HG03175 (cell line): ENCODE measurements around the gene ENOX1.

Experiments
- ATAC-seq: cut with Tn5 transposase; IDR thresholded peaks from one replicate; pipeline ENCODE4 v1.9.1; 2021; ENCODE audit warnings: mild to moderate bottlenecking, moderate library complexity; ENCODE audit not compliant: unreplicated experiment

Gene ENOX1

DNA sequence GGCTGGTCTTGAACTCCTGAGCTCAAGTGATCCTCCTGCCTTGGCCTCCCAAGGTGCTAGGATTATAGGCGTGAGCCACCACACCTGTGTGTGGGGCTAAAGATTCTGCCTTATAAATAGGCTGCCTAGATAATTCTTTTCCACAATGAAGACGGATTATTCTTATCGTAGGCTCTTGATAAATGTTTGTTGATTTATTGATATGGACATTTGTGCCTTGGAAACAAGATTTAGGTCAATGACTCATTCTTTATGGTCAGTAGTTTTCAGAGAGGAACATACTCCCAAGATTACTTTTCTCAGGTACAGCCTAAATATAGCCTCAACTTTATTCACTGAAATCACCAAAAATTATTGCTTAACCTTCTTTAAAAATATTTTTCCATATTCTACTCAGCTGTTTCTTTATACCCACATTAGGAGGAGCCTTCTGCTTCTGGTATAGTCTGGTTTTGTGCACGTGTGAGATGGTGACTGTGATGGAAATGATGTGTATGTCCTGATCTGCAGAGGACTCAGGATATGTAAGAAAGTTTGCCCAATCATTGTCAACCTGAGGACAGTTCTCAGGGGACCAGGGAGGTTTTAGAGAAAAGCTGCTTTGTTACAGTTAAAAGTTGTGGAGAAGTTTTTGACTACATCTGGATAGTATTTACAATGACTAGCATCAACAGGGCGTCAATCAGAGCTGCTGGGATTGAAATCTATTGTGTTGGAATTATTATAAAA lies 554.5 kb downstream of the ENOX1 start:
- ATAC-seq, result no peak

DNA sequence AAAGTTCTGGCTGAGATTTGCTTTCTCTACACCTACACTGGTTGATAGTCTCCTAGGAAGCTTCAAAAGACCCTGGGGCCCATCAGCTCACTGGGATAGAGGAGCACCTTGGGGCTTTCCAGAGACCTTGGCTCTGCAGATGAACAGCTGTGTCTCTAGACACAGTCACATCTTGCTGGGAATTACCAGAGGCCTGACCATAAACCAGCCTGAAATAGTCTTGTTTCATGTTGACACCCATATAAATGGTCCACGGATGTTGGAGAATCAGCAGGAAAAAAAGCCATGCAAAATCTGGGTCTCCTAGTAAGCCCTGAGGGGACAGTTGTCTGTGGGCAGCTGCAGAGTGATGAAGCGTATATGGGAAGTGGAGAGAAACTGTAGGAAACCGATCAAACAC lies 555.8 kb downstream of the ENOX1 start:
- ATAC-seq, result no peak

DNA sequence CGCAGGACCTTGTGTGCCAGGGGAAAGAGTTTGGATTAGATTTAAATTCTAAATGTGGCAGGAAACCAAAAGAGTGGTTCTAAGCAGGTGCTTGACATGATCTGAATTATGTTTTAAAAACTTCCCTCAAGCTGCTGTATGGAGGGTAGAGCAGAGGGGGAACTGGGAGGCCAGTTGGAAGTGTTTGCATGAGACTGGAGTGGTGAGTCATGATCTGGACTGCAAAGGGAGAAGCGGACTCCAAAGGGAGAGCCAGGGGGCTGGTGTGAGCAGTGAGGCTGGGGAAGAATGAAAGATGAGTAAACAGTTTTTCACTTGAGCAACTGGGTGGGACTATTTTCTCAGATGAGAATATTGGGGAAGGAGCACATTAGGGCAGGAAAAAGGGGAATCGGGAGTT lies 557.3 kb downstream of the ENOX1 start:
- ATAC-seq, result no peak

DNA sequence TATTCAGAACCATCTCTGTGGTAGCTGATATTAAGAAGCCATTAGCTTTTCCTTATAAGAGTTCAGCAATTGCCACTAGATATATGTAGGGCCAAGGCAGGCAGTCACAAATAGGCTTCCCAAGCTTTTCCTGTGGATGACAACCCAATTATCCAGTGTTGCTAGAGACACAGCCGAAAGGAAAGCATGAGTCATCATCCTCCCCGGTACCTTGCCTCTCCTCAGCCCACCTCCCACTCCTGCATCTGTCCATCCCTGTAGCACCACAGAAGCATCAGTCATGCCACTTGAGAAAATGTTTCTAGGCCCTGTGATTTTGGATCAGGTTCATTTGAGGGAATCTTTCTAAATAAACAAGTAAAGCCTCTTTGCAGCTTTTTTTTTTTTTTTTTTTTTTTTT lies 559.1 kb downstream of the ENOX1 start:
- no peak for ATAC-seq

DNA sequence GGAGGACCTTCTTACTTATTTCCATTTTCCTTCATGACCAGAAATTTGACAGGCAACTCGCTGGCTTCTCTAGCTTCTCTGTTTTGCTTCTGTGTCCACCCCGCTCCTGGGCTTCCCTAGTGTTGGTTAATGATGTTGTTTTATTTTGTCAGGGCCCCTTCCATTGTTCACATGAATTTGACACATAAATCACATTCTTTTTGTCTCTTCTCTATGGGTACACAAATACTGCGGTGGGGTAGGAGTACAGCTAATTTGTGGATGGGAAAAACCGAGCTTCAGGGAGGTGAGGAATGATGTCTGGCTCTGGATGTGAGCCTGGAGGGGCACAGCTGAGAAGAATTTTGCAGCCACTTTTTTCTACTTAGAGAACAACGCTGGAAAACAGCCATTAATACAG lies 563.6 kb downstream of the ENOX1 start:
- ATAC-seq, result no peak

DNA sequence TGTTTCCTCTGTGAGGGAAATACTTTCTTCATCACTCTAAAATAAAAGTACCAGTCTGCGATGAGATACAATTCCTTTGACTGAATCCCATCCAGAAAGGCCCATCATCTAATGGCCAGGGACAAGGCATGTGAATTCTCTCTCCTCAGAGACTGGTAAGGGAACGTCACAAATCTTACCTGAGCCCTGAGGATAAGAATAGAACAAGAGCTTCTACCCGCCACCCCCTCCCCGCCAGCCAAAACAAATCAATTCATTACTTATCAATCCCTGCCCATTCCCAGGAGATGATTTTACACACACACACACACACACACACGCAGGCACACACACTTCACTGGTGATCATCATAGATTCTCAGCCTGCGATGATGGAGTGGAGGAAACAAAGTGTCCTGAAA lies 564.7 kb downstream of the ENOX1 start:
- no peak for ATAC-seq

DNA sequence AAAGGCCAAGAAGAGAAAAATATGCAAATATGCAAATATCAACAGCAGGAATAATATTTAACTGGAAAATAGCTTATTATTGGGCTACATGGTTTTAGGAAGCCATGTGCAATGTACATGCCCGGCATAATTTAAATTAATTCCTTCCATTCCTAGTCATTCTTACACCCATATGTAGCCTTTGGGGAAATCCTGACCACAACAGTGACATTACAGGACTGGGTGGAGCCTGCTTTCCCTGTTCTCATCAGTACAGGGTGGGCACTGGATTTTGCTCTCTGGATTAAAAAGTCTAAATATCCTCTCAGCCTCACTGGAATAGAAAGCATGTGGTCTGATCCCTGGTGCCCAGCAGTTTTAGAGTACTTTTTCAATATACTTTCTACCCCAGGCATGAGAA lies 565.2 kb downstream of the ENOX1 start:
- no peak for ATAC-seq

DNA sequence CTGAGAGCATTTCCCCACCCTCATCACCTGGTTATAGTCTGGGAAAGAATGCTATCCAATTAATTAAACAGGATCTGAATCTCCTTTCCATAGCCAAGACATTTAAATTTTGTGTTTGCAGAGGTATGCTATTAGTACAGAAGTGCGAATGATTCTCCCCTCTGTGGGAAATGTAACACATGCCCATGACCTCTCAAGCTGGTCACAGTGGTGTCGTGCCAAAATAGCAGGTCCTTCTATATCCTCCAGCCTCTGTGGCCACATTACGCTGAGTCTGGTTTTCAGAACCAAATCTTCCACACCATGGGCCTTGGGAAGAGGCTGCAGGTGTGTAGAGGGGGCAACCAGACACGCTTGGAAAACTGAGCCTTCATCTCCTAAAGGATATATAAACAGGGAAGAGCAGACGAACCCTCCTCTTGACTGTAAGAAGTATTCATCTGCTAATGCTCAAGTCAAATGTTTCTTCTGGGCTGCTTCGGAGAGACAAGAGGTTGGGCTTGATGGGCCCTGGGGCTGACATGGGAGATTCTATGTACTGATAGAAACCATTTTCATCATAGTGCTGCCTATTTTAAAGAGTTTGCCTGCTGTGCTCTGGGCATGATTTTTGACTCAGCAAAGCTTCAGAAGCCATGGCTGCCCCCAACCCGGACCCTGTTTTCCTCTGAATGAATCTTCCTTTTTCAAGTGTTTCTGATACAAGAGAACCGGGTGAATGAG lies 565.7 kb downstream of the ENOX1 start:
- ATAC-seq, result no peak

DNA sequence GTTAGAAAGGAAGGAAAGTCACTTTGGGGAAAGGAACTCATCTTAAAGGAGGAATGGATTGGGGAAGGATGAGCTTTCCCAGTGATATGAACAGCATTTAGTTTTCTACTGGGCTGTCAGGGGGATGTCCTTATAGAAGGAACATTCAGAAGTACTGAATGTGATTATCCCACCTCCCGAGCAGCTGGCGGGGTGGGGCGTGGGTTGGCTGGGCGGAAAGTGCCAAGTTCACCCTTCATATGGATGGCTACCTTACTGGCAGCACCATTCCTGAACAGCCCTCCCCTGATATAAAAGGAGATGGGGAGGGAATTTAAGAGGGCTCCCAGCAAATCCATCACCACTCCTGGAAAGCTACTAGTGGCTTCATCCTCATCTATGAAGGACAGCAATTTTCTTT lies 572.6 kb downstream of the ENOX1 start:
- no peak for ATAC-seq

DNA sequence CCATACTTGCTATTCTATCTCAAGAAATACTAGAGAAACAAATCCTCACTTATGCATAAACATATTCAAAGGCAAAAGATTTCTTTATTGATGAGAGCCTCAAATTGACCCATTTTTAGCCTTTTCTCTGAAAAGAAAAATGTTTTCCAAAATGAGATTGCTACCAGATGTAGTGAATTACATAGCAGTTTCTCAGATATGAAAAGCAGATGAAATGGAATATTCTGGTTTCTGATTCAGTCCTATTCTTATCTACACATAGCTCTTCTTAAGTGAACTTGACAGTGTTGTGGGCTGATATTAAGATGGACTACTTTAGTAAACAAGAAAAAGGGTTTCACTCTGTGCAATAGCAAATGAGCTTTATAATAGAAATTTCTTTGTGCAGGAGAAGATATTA lies 579.9 kb downstream of the ENOX1 start:
- ATAC-seq, result no peak

DNA sequence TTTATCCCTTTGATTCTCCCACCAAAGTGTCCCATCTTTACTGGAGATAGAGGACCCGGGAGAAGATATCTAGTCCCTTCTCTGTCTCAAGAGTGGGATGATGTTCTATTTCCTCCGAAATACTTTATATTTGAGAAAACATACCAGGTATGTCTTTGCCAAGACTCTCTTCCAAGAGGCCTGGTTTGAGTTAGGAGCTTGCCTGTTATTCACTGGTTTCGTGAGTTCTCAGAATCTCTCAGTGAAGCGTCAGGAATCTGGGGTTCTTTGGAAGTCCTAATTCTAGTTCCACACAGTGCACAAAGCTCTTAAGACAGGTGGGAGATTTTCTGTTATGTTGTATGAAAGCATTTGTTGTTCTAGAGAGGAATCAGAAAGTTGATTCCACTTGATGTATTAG lies 581.4 kb downstream of the ENOX1 start:
- ATAC-seq, result no peak

DNA sequence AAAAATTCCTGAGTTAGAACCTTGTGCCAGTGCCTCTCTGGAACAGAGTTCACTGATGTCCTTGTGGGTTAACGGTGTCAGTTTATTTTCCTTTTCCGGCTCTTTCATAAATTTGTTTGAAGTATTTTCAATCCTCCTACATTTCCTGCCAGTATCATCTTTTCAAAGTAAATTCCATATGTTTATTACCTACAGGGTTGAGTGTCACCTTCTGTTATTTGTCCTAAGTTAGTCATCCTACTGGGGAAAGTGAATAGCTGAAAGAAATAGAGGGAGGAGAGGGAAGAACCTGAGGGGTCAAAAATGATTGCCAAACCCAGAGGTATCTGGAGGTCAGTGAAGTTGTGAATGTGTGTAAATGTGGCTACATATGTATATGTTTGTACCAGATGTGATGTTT lies 582.2 kb downstream of the ENOX1 start:
- ATAC-seq, result no peak

DNA sequence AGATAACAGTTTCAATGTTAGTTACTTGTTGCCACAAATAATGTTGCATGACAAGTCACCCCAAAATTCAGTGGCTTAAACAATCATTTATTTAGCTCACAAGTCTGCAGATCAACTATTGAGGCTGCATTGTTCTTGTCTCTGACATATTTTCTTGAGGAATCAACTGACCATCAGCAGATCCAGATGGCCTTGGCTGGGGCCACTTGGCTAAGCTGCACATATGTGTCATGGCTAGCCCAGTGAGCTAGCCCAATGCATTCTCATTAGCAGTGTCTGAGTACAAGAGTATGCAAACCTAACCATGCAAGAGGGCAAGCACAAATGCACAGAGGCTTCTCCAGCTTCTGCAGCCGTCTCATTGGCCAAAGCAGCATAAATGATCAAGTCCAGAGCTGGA lies 583.0 kb downstream of the ENOX1 start:
- no peak for ATAC-seq

DNA sequence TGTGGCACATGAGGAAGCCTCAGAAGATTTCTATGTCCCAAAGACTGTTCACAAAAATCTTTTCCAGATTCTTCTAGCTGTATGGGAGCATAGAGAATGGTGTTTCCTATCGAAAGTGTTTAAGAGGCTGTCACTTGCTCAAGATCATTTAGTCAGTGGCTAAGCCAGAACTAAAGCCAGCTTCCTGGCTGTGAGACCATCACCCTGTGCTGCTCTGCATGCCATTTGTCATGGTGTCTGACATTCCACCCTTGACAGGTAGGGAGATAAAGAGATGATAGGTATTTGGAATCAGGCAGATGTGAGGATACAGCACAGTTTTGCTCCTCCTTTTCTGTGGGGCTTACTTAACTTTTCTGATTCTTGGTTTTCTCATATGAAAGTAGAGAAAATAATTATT lies 586.0 kb downstream of the ENOX1 start:
- no peak for ATAC-seq

DNA sequence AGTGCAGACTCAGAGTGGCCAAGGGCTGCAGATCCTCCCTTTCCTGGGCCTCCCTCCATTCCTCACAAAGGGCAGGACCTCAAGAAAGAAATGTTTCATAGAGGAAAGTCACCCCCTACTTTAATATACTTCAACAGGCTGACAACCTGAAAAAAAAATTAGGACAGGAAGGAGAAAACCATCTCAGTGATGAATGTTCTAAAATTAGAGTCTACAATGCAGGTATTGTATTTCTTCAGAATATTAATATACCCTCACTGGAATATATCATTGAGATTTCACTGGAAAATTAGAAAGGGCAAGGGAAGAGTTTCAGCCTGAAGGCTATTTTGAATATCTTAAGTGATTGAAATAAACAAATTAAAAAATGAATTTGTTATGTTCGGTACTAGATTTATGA lies 586.5 kb downstream of the ENOX1 start:
- no peak for ATAC-seq

DNA sequence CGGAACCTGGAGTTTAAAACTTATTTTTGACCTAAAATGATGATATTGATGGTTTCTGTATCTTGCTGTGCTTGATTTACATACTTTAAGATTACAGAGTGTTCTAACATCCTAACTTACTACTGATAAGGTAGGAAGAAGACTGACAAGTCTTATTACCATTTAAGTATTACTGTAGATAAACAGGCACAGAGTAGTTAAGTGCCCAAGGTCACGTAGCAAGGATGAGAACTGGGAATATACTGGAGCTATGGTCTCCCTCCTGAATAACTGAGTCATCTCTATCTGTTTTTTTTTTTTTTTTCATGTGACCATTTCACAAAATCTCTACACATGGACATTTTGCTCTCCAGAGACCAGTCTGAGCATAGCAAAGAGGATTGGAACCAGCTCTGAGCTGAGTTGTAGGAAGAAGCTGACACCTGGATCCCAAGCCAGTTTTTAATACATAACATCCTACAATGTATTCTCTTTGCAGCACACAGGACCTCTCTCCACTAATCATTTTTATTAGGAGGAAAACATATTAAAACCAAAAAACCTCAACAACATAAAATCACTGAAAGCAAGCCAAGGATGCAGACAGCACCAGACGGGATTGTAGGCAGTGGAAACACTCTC lies 589.9 kb downstream of the ENOX1 start:
- ATAC-seq, result no peak

DNA sequence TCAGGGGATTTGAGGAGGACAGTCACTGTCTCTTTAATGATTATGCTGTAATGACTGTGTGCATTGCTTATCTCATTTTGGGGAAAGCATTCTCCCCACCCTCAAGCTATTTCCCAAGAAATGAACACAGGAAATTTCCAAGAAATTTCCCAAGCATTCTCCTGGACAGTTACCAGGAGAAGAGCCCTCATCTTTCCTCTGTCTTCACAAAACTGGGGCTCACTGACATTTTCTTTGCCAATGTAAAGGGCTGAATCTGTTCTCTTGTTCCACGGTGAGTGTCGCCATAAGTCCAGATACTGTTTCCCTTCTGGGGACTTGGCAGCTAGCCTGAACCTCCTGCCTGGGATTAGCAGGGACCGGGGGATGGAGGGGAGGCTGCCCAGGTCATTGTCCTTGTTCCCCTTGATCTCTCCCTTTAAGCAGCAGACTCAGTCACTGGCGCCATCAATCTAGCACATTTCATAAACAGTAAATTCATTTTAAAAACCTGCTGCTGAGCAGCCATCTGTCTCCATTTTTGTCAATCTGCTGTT lies 590.6 kb downstream of the ENOX1 start:
- ATAC-seq, result no peak

DNA sequence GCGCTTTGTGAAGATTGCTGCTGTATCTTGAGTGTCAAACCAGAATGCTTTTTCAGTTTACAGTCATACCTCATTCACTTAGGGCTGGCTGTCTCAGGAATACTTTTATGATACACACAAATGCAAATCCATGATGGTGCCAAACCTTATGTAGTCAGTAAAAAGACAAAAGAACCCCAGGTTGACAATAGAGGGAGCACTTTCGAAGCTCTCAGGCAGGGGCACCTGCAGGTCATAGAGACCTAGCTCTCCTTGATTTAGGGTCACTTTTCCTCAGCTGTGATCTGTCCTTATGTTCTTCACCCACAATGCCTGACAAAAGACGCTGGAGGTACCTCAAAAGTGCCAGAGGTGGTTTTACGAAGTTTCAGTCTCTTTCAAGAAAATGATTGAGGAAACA lies 591.2 kb downstream of the ENOX1 start:
- ATAC-seq, result no peak

DNA sequence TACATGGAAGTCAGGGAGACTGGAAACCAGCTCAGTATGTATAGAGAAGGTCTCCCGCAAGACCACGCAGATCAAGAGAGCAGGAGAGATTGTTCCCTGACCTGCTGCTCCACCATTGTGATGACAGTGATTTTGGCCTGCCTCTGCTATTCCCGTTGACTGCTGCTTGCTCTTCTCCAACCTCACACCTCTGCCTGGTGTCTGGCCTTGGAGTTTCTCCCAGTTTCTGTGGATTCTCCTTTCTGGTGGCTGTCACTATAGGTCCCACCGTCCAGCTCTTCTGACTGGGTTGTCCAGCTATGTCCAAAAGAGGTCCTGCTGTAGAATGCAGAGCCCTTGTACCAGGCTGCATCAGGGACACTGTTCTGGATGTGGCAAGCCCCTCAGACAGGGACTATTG lies 591.7 kb downstream of the ENOX1 start:
- ATAC-seq, result no peak

DNA sequence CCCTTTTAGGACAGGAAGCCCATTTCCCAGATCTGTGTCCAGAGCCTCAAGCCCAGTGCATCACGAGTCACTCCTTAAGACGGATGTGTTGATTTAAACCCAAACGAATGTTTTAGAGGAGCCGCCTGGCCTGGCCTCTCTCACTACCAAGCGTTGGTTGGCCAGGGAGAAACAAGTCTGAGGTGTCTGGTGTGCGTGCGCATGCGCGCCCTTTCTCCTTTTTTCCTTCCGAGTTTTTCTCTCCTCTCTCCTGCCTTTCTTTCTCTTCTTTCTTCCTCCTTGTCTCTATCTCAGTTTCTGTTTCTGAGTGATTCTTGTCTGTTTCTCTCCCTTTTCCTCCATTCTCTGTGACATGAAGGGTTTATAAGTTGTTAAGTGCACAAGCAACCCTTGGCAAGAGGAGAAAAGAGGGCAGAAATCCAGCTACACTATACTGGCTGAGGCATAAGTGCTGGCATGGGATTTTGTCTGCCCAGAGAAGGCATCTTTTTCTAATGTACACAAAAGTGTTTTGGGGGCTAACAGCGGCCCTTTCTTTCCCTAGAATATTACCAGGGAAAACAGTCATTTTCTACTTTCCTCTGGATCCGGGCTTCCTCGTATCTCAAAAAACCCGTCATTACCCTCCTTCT lies 592.9 kb downstream of the ENOX1 start:
- no peak for ATAC-seq

DNA sequence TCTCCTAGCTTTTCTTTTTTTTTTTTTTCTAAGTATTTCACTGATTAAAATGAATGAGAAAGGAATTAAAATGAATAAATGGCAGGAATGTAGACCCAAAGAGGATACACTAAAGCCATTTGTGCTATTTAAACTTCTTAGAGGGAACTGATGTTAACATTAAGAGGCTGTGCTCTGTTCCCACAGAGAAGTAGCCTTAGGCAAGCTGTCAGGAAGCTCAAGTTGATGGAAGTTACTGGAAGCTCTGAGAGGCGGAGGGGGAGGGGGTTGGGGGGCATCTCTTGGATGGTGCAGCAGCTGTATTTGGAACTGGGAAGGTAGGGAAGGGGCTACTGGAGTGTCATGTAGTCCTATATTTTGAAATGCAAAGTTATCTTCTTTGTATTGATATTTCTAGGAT lies 595.2 kb downstream of the ENOX1 start:
- ATAC-seq, result no peak

DNA sequence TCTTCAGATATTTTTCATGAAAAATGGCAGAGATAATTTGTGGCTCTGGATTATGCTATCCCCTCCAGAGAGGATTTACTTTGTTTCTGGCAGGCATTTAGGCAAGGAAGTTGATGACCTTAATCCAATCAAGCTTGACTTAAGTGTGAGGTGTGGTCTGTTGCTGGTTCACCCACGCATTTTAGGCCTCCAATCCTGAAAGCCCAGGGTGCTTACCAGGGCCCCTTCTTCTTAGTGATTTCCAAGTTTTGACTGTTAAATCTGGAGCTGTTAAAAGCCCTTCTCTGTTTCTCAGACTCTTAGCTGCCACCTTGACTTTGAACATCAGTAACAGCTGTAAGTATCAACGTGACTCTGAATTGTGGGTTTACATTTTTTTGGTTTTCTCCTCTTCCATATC lies 601.5 kb downstream of the ENOX1 start:
- ATAC-seq, result no peak
